Type B pancreatic cell (in vitro differentiated cells): ENCODE results near the gene ATP6V0E1. TPM values are rescaled to one million over a fixed set of nuclear protein-coding genes. Genes with fewer than 3 reads are reported as not detected.
"Not testable (repeated sequence)": the region's sequence is repeated elsewhere in the genome, so short reads cannot be mapped to it uniquely, and the experiment has no call there.

Experiments
- DNase-seq: peaks from one replicate; pipeline ENCODE4 v3.0.0; 2021; ENCODE audit warnings: mixed read lengths; ENCODE audit not compliant: unreplicated experiment; ENCODE audit errors: extremely low spot score
- H3K27ac Mint-ChIP-seq: 2 replicates; pipeline ENCODE4 v1.8.0; 2021; ENCODE audit warnings: mild to moderate bottlenecking, mixed read lengths
- H3K27me3 Mint-ChIP-seq: 2 replicates; pipeline ENCODE4 v1.8.0; 2021; ENCODE audit warnings: mixed read lengths
- H3K36me3 Mint-ChIP-seq: 2 replicates; pipeline ENCODE4 v1.8.0; 2021; ENCODE audit warnings: mixed read lengths
- H3K4me1 Mint-ChIP-seq: one replicate; pipeline ENCODE4 v1.8.0; 2021; ENCODE audit warnings: mixed read lengths; ENCODE audit not compliant: unreplicated experiment
- H3K4me3 Mint-ChIP-seq: 2 replicates; pipeline ENCODE4 v1.8.0; 2021; ENCODE audit warnings: mild to moderate bottlenecking, mixed read lengths
- H3K9me3 Mint-ChIP-seq: 2 replicates; pipeline ENCODE4 v1.8.0; 2021; ENCODE audit warnings: mixed read lengths
- CTCF ChIP-seq: fragments of 200-600 bp; sonication (generic); conservative IDR thresholded peaks from 2 replicates; pipeline ENCODE4 v1.5.0; 2021; ENCODE audit warnings: antibody characterized with exemption, mild to moderate bottlenecking
- total RNA-seq: library from RNA; stranded (reverse); gene quantifications from 2 replicates; pipeline ENCODE4 v1.2.1, GENCODE V29; 2021; ENCODE audit warnings: low replicate concordance

The ATP6V0E1 gene
- total RNA-seq, 1 donor from 2014 or later = 141 TPM

- Mint-ChIP-seq H3K27me3 (no peaks in the 10 kb centered on the region), H3K4me3 (no peak overlapping the region), H3K27ac (no peak overlapping the region), H3K36me3 (peaks cover 6% of the 10 kb centered on the region), H3K4me1 (no peaks in the 10 kb centered on the region), H3K9me3 (no peaks in the 10 kb centered on the region)
- TF ChIP-seq CTCF = no peak
- no peak for DNase-seq
Measured at GRCh38 chr5:173027905-173028304, 44.3 kb downstream of the ATP6V0E1 start.

DNA sequence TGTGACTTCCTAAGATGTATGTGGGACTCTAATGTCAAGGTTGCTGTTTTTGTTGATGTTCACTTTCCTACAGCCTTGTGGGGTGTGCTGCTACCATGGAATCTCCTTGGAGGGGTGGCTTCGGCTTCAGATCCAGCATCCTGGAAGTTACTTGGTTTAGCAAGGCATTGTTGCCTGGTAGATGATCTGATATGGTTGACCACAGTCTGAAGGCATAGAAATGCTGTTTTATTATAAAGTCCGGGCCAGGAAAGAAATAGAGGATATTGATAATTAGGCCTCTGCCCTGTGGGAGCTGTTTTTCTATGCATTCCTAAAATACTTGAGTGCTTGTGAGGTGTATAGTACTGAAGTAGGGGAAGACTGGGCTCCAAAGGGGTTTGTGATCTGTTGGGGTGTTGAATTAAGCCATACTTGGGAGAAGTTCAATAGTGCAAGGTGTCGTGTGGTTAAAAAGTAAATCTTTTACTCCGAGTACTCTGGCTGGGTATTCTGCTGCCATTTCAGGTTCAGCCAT, 45.3 kb downstream of the ATP6V0E1 start:
- no peak for DNase-seq
- Mint-ChIP-seq H3K36me3 (peaks cover 6% of the 10 kb centered on the region), H3K4me3 (no peak overlapping the region), H3K27ac (no peak overlapping the region), H3K9me3 (no peaks in the 10 kb centered on the region), H3K27me3 (no peaks in the 10 kb centered on the region), H3K4me1 (no peaks in the 10 kb centered on the region)
- TF ChIP-seq CTCF = no peak

DNA sequence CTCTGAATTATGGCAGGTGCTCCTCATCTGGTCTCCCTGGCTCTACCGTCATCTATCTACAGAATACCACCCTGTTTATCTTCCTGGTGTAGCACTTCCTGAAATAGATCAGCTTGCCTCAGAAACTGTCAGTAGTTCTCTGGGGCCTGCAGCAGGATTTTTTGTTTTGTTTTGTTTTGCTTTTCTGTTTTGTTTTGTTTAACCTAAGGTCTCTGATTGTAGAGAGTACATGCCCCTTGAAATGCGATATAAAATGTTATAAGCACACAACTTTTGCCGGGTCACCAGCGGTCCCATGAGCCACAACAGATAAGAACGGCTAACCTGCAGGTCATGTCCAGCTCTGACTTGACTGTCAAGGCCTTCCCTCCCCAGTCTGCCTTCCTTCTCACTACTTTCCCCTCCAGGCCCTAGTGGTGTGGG, 45.9 kb downstream of the ATP6V0E1 start:
- DNase-seq = no peak
- Mint-ChIP-seq H3K9me3 (no peaks in the 10 kb centered on the region), H3K4me1 (no peaks in the 10 kb centered on the region), H3K27me3 (no peaks in the 10 kb centered on the region), H3K4me3 (no peak overlapping the region), H3K36me3 (peaks cover 4% of the 10 kb centered on the region), H3K27ac (no peak overlapping the region)
- TF ChIP-seq CTCF = no peak

DNA sequence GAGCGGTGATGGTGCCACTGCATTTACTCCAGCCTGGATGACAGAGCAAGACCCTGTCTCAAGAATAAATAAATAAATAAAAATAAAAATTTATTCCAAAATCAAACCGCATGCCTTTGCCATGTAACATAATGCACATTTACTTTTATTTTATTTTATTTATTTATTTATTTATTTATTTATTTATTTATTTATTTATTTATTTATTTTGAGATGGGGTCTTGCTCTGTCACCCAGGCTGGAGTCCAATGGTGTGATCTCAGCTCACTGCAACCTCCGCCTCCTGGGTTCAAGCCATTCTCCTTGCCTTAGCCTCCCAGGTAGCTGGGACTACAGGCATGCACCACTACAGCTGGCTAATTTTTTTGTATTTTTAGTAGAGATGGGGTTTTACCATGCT, 48.5 kb downstream of the ATP6V0E1 start:
- not testable (repeated sequence) for H3K36me3 Mint-ChIP-seq, H3K27ac Mint-ChIP-seq, H3K4me3 Mint-ChIP-seq, H3K9me3 Mint-ChIP-seq, H3K4me1 Mint-ChIP-seq, DNase-seq, H3K27me3 Mint-ChIP-seq

DNA sequence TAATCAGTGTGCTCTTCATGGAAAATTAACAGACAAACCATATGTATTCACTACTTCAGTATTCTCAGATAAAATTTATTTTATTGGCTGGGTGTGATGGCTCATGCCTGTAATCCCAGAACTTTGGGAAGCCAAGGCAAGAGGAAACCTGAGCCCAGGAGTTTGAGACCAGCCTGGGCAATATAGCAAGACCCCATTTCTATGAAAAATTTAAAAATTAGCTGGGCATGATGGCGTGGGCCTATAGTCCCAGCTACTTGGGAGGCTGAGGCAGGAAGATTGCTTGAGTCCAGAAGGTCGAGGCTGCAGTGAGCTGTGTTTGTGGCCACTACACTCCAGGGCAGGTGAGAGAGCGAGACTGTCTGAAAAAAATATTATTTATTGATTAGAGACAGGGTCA, 49.2 kb downstream of the ATP6V0E1 start:
- Mint-ChIP-seq H3K27me3 (no peaks in the 10 kb centered on the region), H3K4me1 (no peaks in the 10 kb centered on the region), H3K9me3 (no peaks in the 10 kb centered on the region), H3K4me3 (no peak overlapping the region), H3K36me3 (peaks cover 4% of the 10 kb centered on the region), H3K27ac (no peak overlapping the region)
- no peak for TF ChIP-seq CTCF
- DNase-seq = no peak

DNA sequence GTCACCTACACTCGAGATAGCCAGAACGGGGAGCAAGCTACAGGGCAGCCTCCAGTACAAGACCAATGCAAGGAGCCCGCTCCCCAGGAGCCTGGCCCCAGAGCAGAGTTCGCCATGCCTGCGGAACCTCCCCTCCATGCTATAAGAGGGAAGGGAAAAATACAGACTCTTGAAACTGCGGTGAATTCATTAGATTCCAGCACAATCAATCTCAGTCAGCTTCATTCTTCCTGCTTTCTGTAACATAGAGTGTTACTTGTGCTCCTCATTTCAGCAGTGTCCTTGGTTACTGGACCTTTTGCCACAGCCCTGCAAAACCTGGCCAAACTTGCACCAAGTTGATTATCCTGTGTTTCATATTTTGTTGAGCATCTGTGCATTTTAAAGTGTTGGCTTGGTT, 50.4 kb downstream of the ATP6V0E1 start:
- DNase-seq = no peak
- no peaks in the 10 kb centered on the region for H3K4me1 Mint-ChIP-seq
- no peak overlapping the region for H3K4me3 Mint-ChIP-seq
- no peaks in the 10 kb centered on the region for H3K9me3 Mint-ChIP-seq
- peaks cover 4% of the 10 kb centered on the region for H3K36me3 Mint-ChIP-seq
- H3K27me3 Mint-ChIP-seq = no peaks in the 10 kb centered on the region
- no peak overlapping the region for H3K27ac Mint-ChIP-seq
- no peak for TF ChIP-seq CTCF
